GM12892 (cell line): ENCODE results near the gene DCUN1D4.

ENCODE experiments used
- POLR2A ChIP-seq: IDR thresholded peaks from 2 replicates; pipeline ENCODE4 v1.6.1; 2011; ENCODE audit warnings: low read depth, low read length, control low read depth
- POLR2AphosphoS5 ChIP-seq: IDR thresholded peaks from 2 replicates; pipeline ENCODE4 v1.6.1; 2011; ENCODE audit warnings: low read depth, low read length, control low read depth

GRCh38 chr4:51835079-51835478 lies 7.9 kb upstream of the DCUN1D4 start:
- TF ChIP-seq POLR2A, result no peak
- TF ChIP-seq POLR2AphosphoS5, result no peak
